Testis (tissue), 2 donors: ENCODE results near the gene PFDN5.

Experiments used
- CTCF ChIP-seq, 3 experiments: fragments of 450-650 bp in 2 of 3; fragments of 200-600 bp in 1 of 3; sonication (generic) in 1 of 3; IDR thresholded peaks; one replicate each; pipeline ENCODE4 v1.5.1; 2016 to 2019; ENCODE audit warnings: antibody characterized with exemption in 3 of 3, mild to moderate bottlenecking in 2 of 3, moderate library complexity in 1 of 3
- POLR2A ChIP-seq: fragments of 450-650 bp; IDR thresholded peaks from one replicate; pipeline ENCODE4 v1.6.1; 2017; ENCODE audit warnings: antibody characterized with exemption, mild to moderate bottlenecking, moderate library complexity

DNA sequence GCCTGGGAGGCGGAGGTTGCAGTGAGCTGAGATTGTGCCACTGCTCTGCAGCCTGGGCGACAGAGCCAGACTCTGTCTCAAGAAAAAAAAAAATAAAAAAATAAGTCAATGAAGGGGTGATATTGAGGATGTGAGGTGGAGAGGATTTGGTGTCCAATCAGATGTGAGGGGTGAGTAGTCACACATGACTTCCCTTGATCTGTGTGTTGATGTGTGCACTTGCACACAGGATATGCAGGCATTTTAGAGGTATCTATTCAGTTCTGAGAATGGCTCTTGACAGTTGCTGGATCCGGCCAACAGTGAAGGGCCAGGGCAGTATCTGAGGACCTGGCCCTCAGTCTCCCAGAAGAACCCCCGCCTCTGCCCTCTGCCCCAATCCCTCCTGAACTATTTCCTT is 48.6 kb downstream of the PFDN5 start:
- no peak for TF ChIP-seq CTCF (IDR thresholded peaks at IDR 0.05)
- no peak for TF ChIP-seq POLR2A
